Neural progenitor cell (in vitro differentiated cells): ENCODE measurements around the gene CPB2.

Experiments used
- CTCF ChIP-seq: fragments of 200-600 bp; sonication (generic); IDR thresholded peaks from 2 replicates; pipeline ENCODE4 v1.5.1; 2017; ENCODE audit warnings: antibody characterized with exemption, mild to moderate bottlenecking
- EZH2 ChIP-seq: fragments of 200-600 bp; sonication (generic); IDR thresholded peaks from 2 replicates; pipeline ENCODE4 v1.6.1; 2017; ENCODE audit warnings: antibody characterized with exemption, mild to moderate bottlenecking, moderate library complexity
- EZH2phosphoT487 ChIP-seq: fragments of 200-600 bp; sonication (generic); IDR thresholded peaks from 2 replicates; pipeline ENCODE4 v1.6.1; 2017; ENCODE audit warnings: antibody characterized with exemption

DNA sequence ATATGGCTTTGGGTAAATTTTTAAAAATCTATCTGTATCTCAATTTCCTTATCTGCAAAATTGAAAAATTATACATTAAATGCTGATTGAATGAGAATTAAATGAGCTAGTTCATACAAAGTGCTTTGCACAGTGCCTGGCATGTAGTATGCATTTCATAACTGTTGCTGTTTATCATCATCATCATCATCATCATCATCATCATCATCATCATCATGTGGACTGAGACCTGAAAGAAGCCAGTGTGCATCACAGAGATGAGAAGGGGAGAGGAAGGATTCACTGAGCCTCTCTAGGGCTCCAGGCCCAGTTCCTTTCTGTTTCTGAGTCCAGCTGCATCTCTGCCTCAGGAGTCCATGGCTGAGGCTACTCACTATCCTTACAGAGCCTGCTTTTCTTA lies 45.4 kb downstream of the CPB2 start:
- TF ChIP-seq CTCF (no peak), EZH2phosphoT487 (no peak), EZH2 (no peak)
